DND-41 (cell line): ENCODE measurements around the gene MARCHF10.
"Not testable (repeated sequence)": the region's sequence is repeated elsewhere in the genome, so short reads cannot be mapped to it uniquely, and the experiment has no call there.

ENCODE experiments used
- CTCF ChIP-seq: IDR thresholded peaks from 2 replicates; pipeline ENCODE4 v1.5.1; 2012; ENCODE audit warnings: borderline replicate concordance, low read length, moderate library complexity, mild to moderate bottlenecking; ENCODE audit not compliant: poor library complexity, severe bottlenecking; ENCODE audit errors: extremely low read depth
- EZH2 ChIP-seq: IDR thresholded peaks from 3 replicates; pipeline ENCODE4 v1.6.1; 2012; ENCODE audit warnings: borderline replicate concordance, low read depth, mild to moderate bottlenecking, moderate library complexity, low read length, inconsistent platforms; ENCODE audit not compliant: severe bottlenecking

- not testable (repeated sequence) for TF ChIP-seq CTCF, EZH2
Observed at GRCh38 chr17:62849591-62850415, 41.7 kb upstream of the MARCHF10 start.
